Neuron (in vitro differentiated cells): ENCODE measurements around the gene IMMP2L.

ENCODE experiments used
- H2AFZ ChIP-seq: one replicate; pipeline ENCODE4 v1.6.1; 2013; ENCODE audit warnings: low read depth, mild to moderate bottlenecking, inconsistent platforms, low read length, moderate library complexity
- H3K27me3 ChIP-seq: one replicate; pipeline ENCODE4 v1.6.1; 2013; ENCODE audit warnings: low read length; ENCODE audit not compliant: insufficient read depth
- H3K36me3 ChIP-seq: one replicate; pipeline ENCODE4 v1.6.1; 2013; ENCODE audit warnings: low read length; ENCODE audit not compliant: insufficient read depth
- H3K4me1 ChIP-seq: one replicate; pipeline ENCODE4 v1.6.1; 2013; ENCODE audit warnings: low read length; ENCODE audit not compliant: insufficient read depth
- H3K4me3 ChIP-seq: 2 replicates; pipeline ENCODE4 v1.5.1; 2013; ENCODE audit warnings: mild to moderate bottlenecking, low read length, moderate library complexity
- H3K9me3 ChIP-seq: one replicate; pipeline ENCODE4 v1.6.1; 2013; ENCODE audit warnings: low read length

IMMP2L gene

GRCh38 chr7:111537134-111537533 is 25.2 kb downstream of the IMMP2L start:
- no peaks in the 10 kb centered on the region for H3K4me1 ChIP-seq
- no peaks in the 10 kb centered on the region for H3K9me3 ChIP-seq
- H3K36me3 ChIP-seq, result no peaks in the 10 kb centered on the region
- no peak overlapping the region for H2AFZ ChIP-seq
- no peaks in the 10 kb centered on the region for H3K27me3 ChIP-seq
- no peak overlapping the region for H3K4me3 ChIP-seq

GRCh38 chr7:111535142-111535870 is 27.0 kb downstream of the IMMP2L start:
- H3K4me1 ChIP-seq, result no peaks in the 10 kb centered on the region
- no peaks in the 10 kb centered on the region for H3K9me3 ChIP-seq
- H3K36me3 ChIP-seq, result no peaks in the 10 kb centered on the region
- no peaks in the 10 kb centered on the region for H3K27me3 ChIP-seq
- no peak overlapping the region for H2AFZ ChIP-seq
- no peak overlapping the region for H3K4me3 ChIP-seq

- Histone ChIP-seq H3K4me1 (no peaks in the 10 kb centered on the region), H3K36me3 (no peaks in the 10 kb centered on the region), H3K27me3 (no peaks in the 10 kb centered on the region), H3K4me3 (no peak overlapping the region), H3K9me3 (no peaks in the 10 kb centered on the region), H2AFZ (no peak overlapping the region)
Observed at GRCh38 chr7:111532625-111533024, 29.7 kb downstream of the IMMP2L start.

- Histone ChIP-seq H3K27me3 (no peaks in the 10 kb centered on the region), H2AFZ (no peak overlapping the region), H3K4me1 (no peaks in the 10 kb centered on the region), H3K36me3 (no peaks in the 10 kb centered on the region), H3K9me3 (no peaks in the 10 kb centered on the region), H3K4me3 (no peak overlapping the region)
Observed at GRCh38 chr7:111531993-111532392, 30.3 kb downstream of the IMMP2L start.

GRCh38 chr7:111530356-111530668 is 32.0 kb downstream of the IMMP2L start:
- no peaks in the 10 kb centered on the region for H3K36me3 ChIP-seq
- no peaks in the 10 kb centered on the region for H3K9me3 ChIP-seq
- H3K4me1 ChIP-seq, result no peaks in the 10 kb centered on the region
- H2AFZ ChIP-seq, result no peak overlapping the region
- no peaks in the 10 kb centered on the region for H3K27me3 ChIP-seq
- no peak overlapping the region for H3K4me3 ChIP-seq

GRCh38 chr7:111529507-111530355 is 32.6 kb downstream of the IMMP2L start:
- Histone ChIP-seq H2AFZ (no peak overlapping the region), H3K4me3 (no peak overlapping the region), H3K9me3 (peaks cover 1% of the 10 kb centered on the region), H3K4me1 (no peaks in the 10 kb centered on the region), H3K36me3 (no peaks in the 10 kb centered on the region), H3K27me3 (no peaks in the 10 kb centered on the region)

GRCh38 chr7:111528331-111528730 is 34.0 kb downstream of the IMMP2L start:
- peaks cover 1% of the 10 kb centered on the region for H3K9me3 ChIP-seq

GRCh38 chr7:111527545-111527944 is 34.7 kb downstream of the IMMP2L start:
- no peak overlapping the region for H3K4me3 ChIP-seq
- peaks cover 1% of the 10 kb centered on the region for H3K9me3 ChIP-seq
- H2AFZ ChIP-seq, result no peak overlapping the region
- no peaks in the 10 kb centered on the region for H3K36me3 ChIP-seq
- no peaks in the 10 kb centered on the region for H3K27me3 ChIP-seq
- no peaks in the 10 kb centered on the region for H3K4me1 ChIP-seq

More at GRCh38 chr7:111528331-111528730, 34.0 kb downstream of the IMMP2L start:
- Histone ChIP-seq H3K4me1 (no peaks in the 10 kb centered on the region), H3K27me3 (no peaks in the 10 kb centered on the region), H3K36me3 (no peaks in the 10 kb centered on the region), H3K4me3 (no peak overlapping the region), H2AFZ (no peak overlapping the region)

- H3K36me3 ChIP-seq, result no peaks in the 10 kb centered on the region
Observed at GRCh38 chr7:111525100-111525499, 37.2 kb downstream of the IMMP2L start.

GRCh38 chr7:111521660-111522059 is 40.6 kb downstream of the IMMP2L start:
- no peak overlapping the region for H2AFZ ChIP-seq

More at GRCh38 chr7:111525100-111525499, 37.2 kb downstream of the IMMP2L start:
- H2AFZ ChIP-seq, result no peak overlapping the region
- no peaks in the 10 kb centered on the region for H3K27me3 ChIP-seq
- H3K9me3 ChIP-seq, result peaks cover 1% of the 10 kb centered on the region
- H3K4me1 ChIP-seq, result no peaks in the 10 kb centered on the region
- no peak overlapping the region for H3K4me3 ChIP-seq

GRCh38 chr7:111518264-111518663 is 44.0 kb downstream of the IMMP2L start:
- no peak overlapping the region for H3K4me3 ChIP-seq
- H3K27me3 ChIP-seq, result no peaks in the 10 kb centered on the region
- no peaks in the 10 kb centered on the region for H3K36me3 ChIP-seq

More at GRCh38 chr7:111521660-111522059, 40.6 kb downstream of the IMMP2L start:
- H3K9me3 ChIP-seq, result peaks cover 1% of the 10 kb centered on the region
- no peak overlapping the region for H3K4me3 ChIP-seq
- H3K27me3 ChIP-seq, result no peaks in the 10 kb centered on the region
- no peaks in the 10 kb centered on the region for H3K4me1 ChIP-seq
- no peaks in the 10 kb centered on the region for H3K36me3 ChIP-seq

GRCh38 chr7:111517549-111517951 is 44.7 kb downstream of the IMMP2L start:
- Histone ChIP-seq H3K27me3 (no peaks in the 10 kb centered on the region), H3K4me1 (no peaks in the 10 kb centered on the region), H3K36me3 (no peaks in the 10 kb centered on the region)

More at GRCh38 chr7:111518264-111518663, 44.0 kb downstream of the IMMP2L start:
- H3K9me3 ChIP-seq, result no peaks in the 10 kb centered on the region
- H3K4me1 ChIP-seq, result no peaks in the 10 kb centered on the region
- no peak overlapping the region for H2AFZ ChIP-seq

GRCh38 chr7:111516612-111517011 is 45.7 kb downstream of the IMMP2L start:
- Histone ChIP-seq H3K27me3 (no peaks in the 10 kb centered on the region), H3K4me1 (no peaks in the 10 kb centered on the region), H3K36me3 (no peaks in the 10 kb centered on the region), H3K9me3 (no peaks in the 10 kb centered on the region), H2AFZ (no peak overlapping the region), H3K4me3 (no peak overlapping the region)

More at GRCh38 chr7:111517549-111517951, 44.7 kb downstream of the IMMP2L start:
- H3K4me3 ChIP-seq, result no peak overlapping the region
- no peaks in the 10 kb centered on the region for H3K9me3 ChIP-seq
- H2AFZ ChIP-seq, result no peak overlapping the region
